Hepatic stellate cell (primary cell): ENCODE data around the gene VANGL2.

ENCODE experiments used
- DNase-seq: peaks from one replicate; pipeline ENCODE4 v3.0.0; 2011; ENCODE audit warnings: low spot score

Gene VANGL2

DNA sequence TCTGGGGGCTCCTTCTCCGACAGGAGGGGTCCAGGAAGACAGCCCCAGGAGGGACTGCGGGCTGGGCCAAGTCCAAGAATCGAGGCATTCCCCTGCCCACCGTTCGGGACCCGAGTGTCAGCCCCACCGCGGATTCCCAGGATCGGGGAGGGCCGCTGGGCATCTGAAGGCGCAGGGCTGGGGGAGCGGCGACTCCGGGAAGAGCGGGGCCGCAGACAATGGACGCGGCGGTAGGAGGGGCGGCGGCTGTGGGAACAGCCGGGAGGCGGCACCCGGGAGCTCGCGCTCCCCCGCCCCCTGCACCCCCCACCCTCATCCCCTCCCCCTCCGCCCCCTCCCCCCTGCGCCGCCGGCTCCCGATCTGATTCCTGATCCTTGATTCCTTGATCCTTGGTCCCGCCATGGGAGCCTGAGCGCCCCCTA, at the start of gene VANGL2:
TSS of gene VANGL2 (plus strand) at position 342 of the 423 bp plus-strand sequence. CDS start 15,274 bp downstream, outside the sequence.
- no peak for DNase-seq

DNA sequence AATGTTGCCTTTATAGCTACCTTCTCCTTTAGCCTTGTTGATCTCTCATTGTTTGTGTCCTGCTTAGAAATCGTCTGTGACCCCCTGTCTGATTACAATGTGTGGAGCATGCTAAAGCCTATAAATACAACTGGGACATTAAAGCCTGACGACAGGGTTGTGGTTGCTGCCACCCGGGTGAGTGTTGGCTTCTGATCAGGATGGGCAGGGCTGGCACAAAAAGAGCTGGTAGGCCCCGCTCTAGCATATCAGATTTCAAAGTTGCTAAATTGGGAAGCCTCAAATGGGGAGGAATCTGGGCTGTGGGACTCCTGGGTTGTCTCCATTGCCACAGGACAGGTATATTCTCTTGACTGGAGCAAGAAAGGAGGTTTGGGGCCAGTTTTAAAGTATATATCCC, 48.7 kb upstream of the VANGL2 start:
- DNase-seq = no peak

DNA sequence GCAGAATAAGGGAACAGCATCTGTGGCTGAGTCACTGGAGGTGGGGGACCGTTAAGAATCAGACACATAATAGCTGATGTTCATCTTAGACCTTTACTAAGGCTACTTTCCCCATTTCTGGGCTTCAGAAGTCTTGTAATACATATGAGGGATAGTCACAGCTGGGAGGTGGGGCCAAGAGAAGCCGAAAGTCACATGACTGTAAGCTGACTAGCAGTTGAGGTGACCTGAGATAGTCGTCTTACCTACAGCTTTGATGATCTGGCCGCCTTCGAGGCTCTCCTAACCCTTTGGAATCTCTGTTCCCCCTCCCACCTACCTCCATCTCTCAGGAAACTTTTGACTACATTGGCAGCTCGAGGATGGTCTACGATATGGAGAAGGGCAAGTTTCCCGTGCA, 47.8 kb upstream of the VANGL2 start:
- no peak for DNase-seq

DNA sequence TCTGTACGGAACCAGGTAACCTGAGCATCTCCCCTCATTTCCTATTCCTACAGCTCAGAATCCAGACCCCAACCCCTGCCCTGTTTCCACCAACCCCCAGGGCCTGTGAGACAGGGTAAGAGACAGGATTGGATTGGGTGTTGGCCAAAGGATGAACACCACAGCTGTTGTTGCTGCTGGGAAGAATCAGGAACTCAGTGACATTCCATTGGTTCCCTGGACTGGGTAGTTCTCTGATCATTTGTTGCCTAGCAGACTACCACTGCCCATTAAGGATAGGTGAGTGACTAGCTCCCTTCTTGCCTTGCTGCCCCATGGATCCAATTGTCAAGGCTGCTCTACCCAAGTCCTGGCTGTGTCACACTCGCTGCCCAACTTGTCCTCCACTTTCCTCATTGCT, 47.1 kb upstream of the VANGL2 start:
- no peak for DNase-seq

GRCh38 chr1:160354388-160354985, 45.9 kb upstream of the VANGL2 start:
- peak; percentile 29 for DNase-seq

GRCh38 chr1:160357286-160358002, 42.9 kb upstream of the VANGL2 start:
- no peak for DNase-seq

DNA sequence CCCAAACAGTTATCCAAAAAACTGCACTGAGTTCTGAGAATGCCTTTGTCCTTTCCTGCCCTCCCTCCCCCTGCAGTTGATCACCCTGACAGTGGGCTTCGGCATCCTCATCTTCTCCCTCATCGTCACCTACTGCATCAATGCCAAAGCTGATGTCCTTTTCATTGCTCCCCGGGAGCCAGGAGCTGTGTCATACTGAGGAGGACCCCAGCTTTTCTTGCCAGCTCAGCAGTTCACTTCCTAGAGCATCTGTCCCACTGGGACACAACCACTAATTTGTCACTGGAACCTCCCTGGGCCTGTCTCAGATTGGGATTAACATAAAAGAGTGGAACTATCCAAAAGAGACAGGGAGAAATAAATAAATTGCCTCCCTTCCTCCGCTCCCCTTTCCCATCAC, 42.3 kb upstream of the VANGL2 start:
- no peak for DNase-seq

GRCh38 chr1:160359559-160360226, 40.7 kb upstream of the VANGL2 start:
- no peak for DNase-seq

DNA sequence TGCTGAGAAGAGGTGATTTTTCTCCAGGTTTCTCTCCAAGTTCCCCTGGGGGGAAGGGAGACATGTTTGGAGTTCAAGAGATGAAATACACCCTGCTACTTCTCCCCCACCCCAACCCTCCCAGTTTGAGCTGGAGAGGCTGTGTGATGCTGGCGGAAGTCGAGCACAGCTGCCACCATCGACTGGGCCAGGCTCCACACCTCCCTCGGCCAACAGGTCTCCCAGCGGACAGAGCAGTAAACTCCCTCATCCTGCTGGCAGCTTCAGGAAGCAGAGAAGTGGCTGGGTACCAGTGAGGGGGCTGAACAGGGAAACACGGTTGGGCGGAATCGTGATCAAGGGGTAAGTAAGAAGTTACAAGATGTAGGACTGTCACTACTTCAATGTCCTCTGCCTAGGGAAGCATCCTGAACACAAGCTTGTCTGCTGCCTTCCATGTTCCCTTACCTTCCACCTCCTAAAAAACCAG, 40.1 kb upstream of the VANGL2 start:
- DNase-seq = no peak

DNA sequence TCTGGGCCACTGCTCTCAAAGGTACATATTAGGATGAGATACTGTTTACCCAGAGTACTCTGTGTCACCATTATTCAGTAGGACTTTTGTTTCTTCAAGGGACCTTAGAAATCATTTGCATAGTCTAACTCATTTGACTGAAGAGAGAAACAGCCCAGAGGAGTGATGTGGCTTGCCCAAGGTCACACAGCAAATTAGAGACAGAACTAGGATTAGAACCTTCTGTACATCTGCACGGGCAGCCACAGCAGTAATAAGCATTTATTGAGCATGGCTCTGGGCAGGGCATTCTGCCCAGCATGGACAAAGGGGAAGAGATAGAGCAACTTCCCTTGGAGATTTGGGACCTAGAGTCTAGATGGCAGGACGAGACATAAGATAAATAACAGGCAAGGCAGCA, 39.2 kb upstream of the VANGL2 start:
- no peak for DNase-seq

DNA sequence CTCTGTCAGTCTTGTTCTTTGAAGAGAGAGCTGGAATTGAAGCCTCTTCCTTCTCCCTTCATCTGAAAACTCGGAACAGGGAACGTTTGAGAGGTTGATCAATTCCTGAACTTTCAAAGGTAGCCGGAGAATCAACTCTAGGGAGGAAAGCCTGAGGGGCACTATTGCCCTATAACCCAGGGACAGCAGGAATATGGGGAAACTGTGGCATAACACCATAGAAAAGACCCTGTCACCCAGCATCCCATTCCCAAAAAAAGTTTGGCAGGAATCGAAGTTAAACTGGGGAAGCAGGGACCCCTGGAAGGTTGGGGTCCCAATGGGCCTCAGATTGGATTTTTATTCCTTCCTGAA, 38.6 kb upstream of the VANGL2 start:
- no peak for DNase-seq

DNA sequence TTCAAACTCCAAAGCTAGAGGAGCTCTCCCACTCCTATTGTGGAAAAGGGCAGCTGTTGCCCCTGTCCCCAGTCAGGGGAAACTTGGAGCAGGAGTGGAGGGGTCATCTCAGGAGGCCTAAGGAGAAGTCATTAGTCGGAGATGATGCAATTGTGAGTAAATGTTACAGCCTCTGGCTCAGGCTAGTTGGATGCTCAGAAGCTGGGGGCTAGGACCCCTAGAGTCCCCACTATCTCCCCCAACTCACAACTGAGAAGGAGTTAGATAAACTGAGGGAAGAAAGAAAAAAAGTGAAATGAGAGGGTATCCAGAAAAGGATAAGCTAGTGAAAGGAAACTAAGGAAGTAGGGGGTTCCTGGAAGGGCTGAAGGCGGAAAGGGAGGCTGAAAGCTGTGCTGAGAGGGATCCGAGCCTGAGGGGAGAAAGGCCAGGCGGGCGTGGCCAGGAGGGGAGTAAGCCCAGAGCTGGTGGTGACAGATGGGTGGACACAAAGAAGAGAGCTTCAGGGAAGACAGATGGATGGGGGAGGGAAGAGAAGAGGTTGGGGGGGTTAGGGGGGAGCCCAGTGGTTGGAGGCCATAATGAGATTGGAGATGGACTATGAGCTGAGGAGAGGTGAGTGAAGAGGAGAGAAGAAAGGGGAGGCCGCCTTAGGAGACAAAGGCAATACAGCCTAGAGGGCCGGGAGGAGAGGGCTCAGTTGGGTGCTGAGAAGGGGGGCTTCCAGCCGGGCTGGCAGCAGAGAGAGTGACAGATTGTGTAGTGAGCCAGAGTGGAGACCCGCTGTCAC, 38.0 kb upstream of the VANGL2 start:
- DNase-seq = no peak

- DNase-seq = no peak
Observed at GRCh38 chr1:160363010-160363409, 37.4 kb upstream of the VANGL2 start.

DNA sequence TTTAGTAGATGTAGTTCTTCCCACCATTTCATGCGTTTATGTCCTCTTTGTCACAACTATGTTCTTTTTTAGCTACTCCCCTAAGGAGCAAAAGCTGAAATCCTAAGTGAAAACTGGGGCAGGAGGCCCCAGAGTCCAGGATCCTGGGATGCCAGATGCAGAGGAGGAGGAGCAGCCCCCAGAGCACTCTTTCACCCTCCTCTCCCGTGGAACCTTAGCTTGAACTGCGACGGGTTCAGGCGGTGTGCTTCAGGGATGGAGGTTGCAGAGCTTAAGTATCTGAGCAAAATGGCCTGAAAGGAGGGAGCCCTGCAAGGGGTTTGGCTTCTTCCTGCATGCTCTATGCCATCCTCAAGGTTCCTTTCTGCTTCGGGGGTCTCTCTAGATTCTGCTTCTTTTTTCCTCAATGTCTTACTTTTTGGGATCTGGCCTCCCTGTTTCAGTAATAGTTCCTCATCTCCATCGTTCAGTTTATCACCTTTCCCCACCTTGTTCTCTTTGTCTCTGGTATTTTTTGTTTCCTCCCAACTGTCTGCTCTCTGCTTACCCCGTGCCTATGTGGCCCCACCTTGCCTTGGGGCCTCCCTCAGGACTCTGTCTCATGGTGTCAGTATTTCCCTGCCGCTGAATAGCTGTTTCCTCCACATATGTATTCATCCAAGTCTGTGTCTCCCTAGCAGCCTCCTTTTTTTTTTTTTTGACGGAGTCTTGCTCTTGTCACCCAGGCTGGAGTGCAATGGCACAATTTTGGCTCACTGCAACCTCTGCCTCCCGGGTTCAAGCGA, 36.2 kb upstream of the VANGL2 start:
- DNase-seq = no peak

- no peak for DNase-seq
Observed at GRCh38 chr1:160365325-160365724, 35.0 kb upstream of the VANGL2 start.

DNA sequence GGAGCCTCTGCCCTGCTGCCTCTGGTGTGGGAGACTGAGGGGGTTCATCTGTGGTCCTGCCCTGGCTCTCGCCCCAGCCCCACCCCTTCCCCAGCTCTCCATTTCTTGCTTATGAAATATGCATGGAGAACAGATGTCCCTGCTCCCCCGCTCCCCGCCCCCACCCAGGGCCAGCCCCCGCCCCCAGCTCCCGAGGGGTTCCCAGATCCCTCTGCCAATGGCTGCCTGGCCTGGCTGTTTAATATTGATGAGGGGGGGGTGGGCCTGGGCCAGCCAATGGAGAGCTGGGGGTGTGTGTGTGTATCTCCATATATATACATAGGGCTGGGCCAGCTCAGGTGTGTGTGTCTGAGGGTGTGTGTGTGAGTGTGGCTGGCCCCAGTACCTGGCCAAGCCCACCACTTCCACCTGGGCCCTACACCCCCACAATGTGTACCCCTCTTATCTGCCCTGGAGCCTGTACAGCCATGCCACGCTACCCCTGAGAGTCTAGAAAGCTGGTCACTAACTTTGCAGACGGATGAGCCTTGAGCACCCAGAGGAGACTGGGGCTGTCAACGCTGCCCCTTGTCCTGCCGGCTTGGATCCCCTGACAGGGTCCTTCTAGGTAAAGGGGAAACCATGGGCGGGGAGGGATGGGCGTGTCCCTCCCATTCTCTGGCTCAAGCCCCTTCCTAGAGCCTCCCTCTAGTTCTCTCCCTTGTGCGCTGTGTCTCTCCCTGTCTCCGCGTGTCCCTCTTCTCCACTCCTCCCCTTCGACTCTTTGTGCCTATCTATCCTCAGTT, 33.4 kb upstream of the VANGL2 start, which contains the start of gene NHLH1:
TSS of gene NHLH1 (plus strand) at position 341 of the 785 bp plus-strand sequence. CDS start 3,661 bp downstream, outside the sequence.
- DNase-seq = no peak

GRCh38 chr1:160367516-160367900, 32.9 kb upstream of the VANGL2 start:
- no peak for DNase-seq

- DNase-seq = no peak
Observed at GRCh38 chr1:160367934-160368923, 32.1 kb upstream of the VANGL2 start.

DNA sequence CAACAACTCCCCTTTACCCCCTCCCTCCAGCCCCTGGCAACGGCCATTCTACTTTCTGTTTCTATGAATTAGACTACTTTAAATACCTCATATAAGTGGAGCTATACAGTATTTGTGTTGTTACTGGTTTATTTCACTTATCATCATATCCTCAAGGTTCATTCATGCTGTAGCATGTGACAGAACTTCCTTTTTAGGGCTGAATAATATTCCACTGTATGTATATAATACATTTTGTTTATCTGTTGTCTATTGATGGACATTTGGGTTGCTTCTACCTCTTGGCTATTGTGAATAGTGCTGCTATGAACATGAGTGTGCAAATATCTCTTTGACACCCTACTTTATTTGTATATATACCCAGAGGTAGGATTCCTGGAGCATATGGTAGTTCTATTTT, 31.3 kb upstream of the VANGL2 start:
- DNase-seq = no peak
